Neural cell (in vitro differentiated cells): Measurements from ENCODE around the gene USP48. TPM values are rescaled to one million over a fixed set of nuclear protein-coding genes. Genes with fewer than 3 reads are reported as not detected.
A peak's percentile ranks its signal among the peaks of the same experiment; 100 is the strongest.

Experiments used
- H2AFZ ChIP-seq: fragments of 200-600, 300-800 bp; sonication (generic), shearing (Covaris generic); 2 replicates; pipeline ENCODE4 v1.6.0; 2014; ENCODE audit warnings: low read depth, mild to moderate bottlenecking, antibody characterized with exemption, low read length, moderate library complexity
- H3F3A ChIP-seq: fragments of 200-600 bp; shearing (Covaris generic); 2 replicates; pipeline ENCODE4 v1.6.1; 2016; ENCODE audit warnings: mild to moderate bottlenecking, moderate library complexity, mixed read lengths, antibody characterized with exemption, low read length; ENCODE audit not compliant: insufficient read depth, poor library complexity, severe bottlenecking
- H3K27ac ChIP-seq: fragments of 200-600, 300-800 bp; sonication (generic), shearing (Covaris generic); 2 replicates; pipeline ENCODE4 v1.5.1; 2014; ENCODE audit warnings: mild to moderate bottlenecking, low read length, moderate library complexity
- H3K27me3 ChIP-seq: fragments of 300-800, 200-600 bp; sonication (generic), shearing (Covaris generic); 2 replicates; pipeline ENCODE4 v1.6.0; 2014; ENCODE audit warnings: mild to moderate bottlenecking, low read depth, low read length, moderate library complexity; ENCODE audit not compliant: insufficient read depth
- H3K36me3 ChIP-seq: fragments of 300-800, 200-600 bp; sonication (generic), shearing (Covaris generic); 2 replicates; pipeline ENCODE4 v1.5.1; 2014; ENCODE audit warnings: mild to moderate bottlenecking, antibody characterized with exemption, low read length, moderate library complexity; ENCODE audit not compliant: insufficient read depth
- H3K4me2 ChIP-seq: fragments of 300-800, 200-600 bp; sonication (generic), shearing (Covaris generic); 2 replicates; pipeline ENCODE4 v1.6.0; 2014; ENCODE audit warnings: mild to moderate bottlenecking, low read length
- H3K4me3 ChIP-seq: fragments of 300-800, 200-600 bp; sonication (generic), shearing (Covaris generic); 2 replicates; pipeline ENCODE4 v1.5.1; 2014; ENCODE audit warnings: mild to moderate bottlenecking, low read length, moderate library complexity
- H3K79me2 ChIP-seq: fragments of 200-600 bp; shearing (Covaris generic); replicated peaks from 2 replicates; pipeline ENCODE4 v1.6.0; 2014; ENCODE audit warnings: mild to moderate bottlenecking, low read length, moderate library complexity; ENCODE audit not compliant: insufficient read depth
- H3K9ac ChIP-seq: fragments of 300-800, 200-600 bp; sonication (generic), shearing (Covaris generic); 2 replicates; pipeline ENCODE4 v1.6.1; 2016; ENCODE audit warnings: mild to moderate bottlenecking, low read length, mixed read lengths
- H3K9me2 ChIP-seq: fragments of 200-600 bp; shearing (Covaris generic); 2 replicates; pipeline ENCODE4 v1.6.1; 2016; ENCODE audit warnings: mild to moderate bottlenecking, low read length, mixed read lengths; ENCODE audit not compliant: insufficient read depth
- H3K9me3 ChIP-seq: fragments of 200-600, 300-800 bp; sonication (generic), shearing (Covaris generic); 2 replicates; pipeline ENCODE4 v1.6.1; 2016; ENCODE audit warnings: mild to moderate bottlenecking, mixed run types, low read length, moderate library complexity, mixed read lengths
- H4K20me1 ChIP-seq: fragments of 200-600 bp; shearing (Covaris generic); 2 replicates; pipeline ENCODE4 v1.6.1; 2016; ENCODE audit warnings: mild to moderate bottlenecking, mixed run types; ENCODE audit not compliant: insufficient read depth
- CTCF ChIP-seq: fragments of 450-650 bp; IDR thresholded peaks from 2 replicates; pipeline ENCODE4 v1.5.1; 2014; ENCODE audit warnings: antibody characterized with exemption, mild to moderate bottlenecking, moderate library complexity; ENCODE audit not compliant: poor library complexity, severe bottlenecking
- EP300 ChIP-seq: fragments of 450-650 bp; conservative IDR thresholded peaks from 2 replicates; pipeline ENCODE4 v1.6.1; 2014; ENCODE audit warnings: antibody characterized with exemption, mild to moderate bottlenecking, moderate library complexity; ENCODE audit not compliant: poor library complexity, severe bottlenecking
- EZH2 ChIP-seq: fragments of 200-600, 300-800 bp; shearing (Covaris generic), sonication (generic); IDR thresholded peaks from 2 replicates; pipeline ENCODE4 v1.6.1; 2014; ENCODE audit warnings: antibody characterized with exemption, low read length, borderline replicate concordance, mild to moderate bottlenecking; ENCODE audit not compliant: insufficient read depth, poor library complexity, severe bottlenecking
- MXI1 ChIP-seq: fragments of 450-650 bp; conservative IDR thresholded peaks from 2 replicates; pipeline ENCODE4 v1.6.1; 2014; ENCODE audit warnings: antibody characterized with exemption, mild to moderate bottlenecking; ENCODE audit not compliant: poor library complexity, severe bottlenecking
- POLR2AphosphoS5 ChIP-seq: IDR thresholded peaks from 2 replicates; pipeline ENCODE4 v1.6.1; 2012
- RAD21 ChIP-seq: fragments of 450-650 bp; conservative IDR thresholded peaks from 2 replicates; pipeline ENCODE4 v1.6.1; 2014; ENCODE audit warnings: antibody characterized with exemption, mild to moderate bottlenecking, moderate library complexity
- REST ChIP-seq: IDR thresholded peaks from 2 replicates; pipeline ENCODE4 v1.6.1; 2012; ENCODE audit warnings: borderline replicate concordance
- SMC3 ChIP-seq: fragments of 450-650 bp; conservative IDR thresholded peaks from 2 replicates; pipeline ENCODE4 v1.6.1; 2014; ENCODE audit warnings: antibody characterized with exemption, mild to moderate bottlenecking, moderate library complexity; ENCODE audit not compliant: poor library complexity
- TAF1 ChIP-seq: IDR thresholded peaks from 2 replicates; pipeline ENCODE4 v1.6.1; 2012; ENCODE audit warnings: low read depth
- polyA plus RNA-seq: library from polyadenylated mRNA; depleted of rRNA; stranded (reverse); fragments of >200 nt; gene quantifications from 2 replicates; pipeline ENCODE4 v1.2.3, GENCODE V29; 2014

Gene USP48
- polyA plus RNA-seq, 1 donor from 2014 or later = 67.2 TPM

- H4K20me1 ChIP-seq = no peaks in the 10 kb centered on the region
- H3K27ac ChIP-seq = no peak overlapping the region
- TF ChIP-seq REST (no peak), MXI1 (no peak), RAD21 (no peak), EP300 (no peak), CTCF (no peak), EZH2 (no peak), POLR2AphosphoS5 (no peak), TAF1 (no peak), SMC3 (no peak)
- H2AFZ ChIP-seq = no peak overlapping the region
- H3K4me3 ChIP-seq = no peak overlapping the region
- H3K9me2 ChIP-seq = no peaks in the 10 kb centered on the region
- H3K27me3 ChIP-seq = peaks cover 7% of the 10 kb centered on the region
- H3K79me2 ChIP-seq = no peaks in the 10 kb centered on the region
- no peaks in the 10 kb centered on the region for H3F3A ChIP-seq
- H3K4me2 ChIP-seq = no peak overlapping the region
- H3K36me3 ChIP-seq = no peaks in the 10 kb centered on the region
- no peaks in the 10 kb centered on the region for H3K9me3 ChIP-seq
- H3K9ac ChIP-seq = no peak overlapping the region
These were observed 32.1 kb upstream of the USP48 start for GRCh38 chr1:21814981-21815582.

- Histone ChIP-seq H4K20me1 (no peaks in the 10 kb centered on the region), H3F3A (no peaks in the 10 kb centered on the region), H2AFZ (no peak overlapping the region), H3K27ac (no peak overlapping the region), H3K9ac (no peak overlapping the region), H3K79me2 (no peaks in the 10 kb centered on the region), H3K36me3 (no peaks in the 10 kb centered on the region), H3K9me2 (no peaks in the 10 kb centered on the region), H3K4me3 (peak overlapping the region; percentile 35), H3K27me3 (peaks cover 7% of the 10 kb centered on the region), H3K9me3 (no peaks in the 10 kb centered on the region), H3K4me2 (no peak overlapping the region)
- TF ChIP-seq EZH2 (no peak), POLR2AphosphoS5 (no peak), RAD21 (no peak), TAF1 (no peak), CTCF (peak; percentile 23)
These were observed 31.4 kb upstream of the USP48 start for GRCh38 chr1:21814241-21814918.
